Prostate gland (tissue), 2 donors: ENCODE measurements around the gene NAV2.

Experiments
- CTCF ChIP-seq, 4 experiments: fragments of 200-600 bp in 2 of 4; fragments of 450-650 bp in 2 of 4; sonication (generic) in 2 of 4; IDR thresholded peaks; 1 replicate in 3 of 4; 2 replicates in 1 of 4; pipeline ENCODE4 v1.5.1; 2016 to 2019; ENCODE audit warnings: antibody characterized with exemption in 4 of 4, mild to moderate bottlenecking in 2 of 4, moderate library complexity in 2 of 4
- POLR2A ChIP-seq: fragments of 450-650 bp; IDR thresholded peaks from one replicate; pipeline ENCODE4 v1.6.1; 2016; ENCODE audit warnings: antibody characterized with exemption, mild to moderate bottlenecking
- POLR2AphosphoS5 ChIP-seq: sonication (generic); formaldehyde crosslinking; IDR thresholded peaks from one replicate; pipeline ENCODE4 v1.6.1; 2017; ENCODE audit warnings: antibody characterized with exemption

- TF ChIP-seq CTCF (IDR thresholded peaks at IDR 0.05) (no peak), POLR2AphosphoS5 (no peak), POLR2A (no peak)
These were observed 407.7 kb downstream of the NAV2 start for GRCh38 chr11:20120134-20120925.
